Kidney epithelial cell (primary cell): Measurements from ENCODE around the gene C13orf46. TPM values are rescaled to one million over a fixed set of nuclear protein-coding genes. Genes with fewer than 3 reads are reported as not detected.

Source experiments
- DNase-seq: peaks from one replicate; pipeline ENCODE4 v3.0.0-alpha.2; 2010; ENCODE audit warnings: low read depth
- H3K27me3 ChIP-seq: 2 replicates; pipeline ENCODE4 v1.6.0; 2011; ENCODE audit warnings: low read length; ENCODE audit not compliant: control insufficient read depth, insufficient read depth
- H3K36me3 ChIP-seq: 2 replicates; pipeline ENCODE4 v1.5.1; 2011; ENCODE audit warnings: low read length; ENCODE audit not compliant: control insufficient read depth, insufficient read depth
- H3K4me3 ChIP-seq: 2 replicates; pipeline ENCODE4 v1.5.1; 2011; ENCODE audit warnings: low read depth, mild to moderate bottlenecking, control low read depth, low read length
- CTCF ChIP-seq: IDR thresholded peaks from 2 replicates; pipeline ENCODE4 v1.5.1; 2011; ENCODE audit warnings: mild to moderate bottlenecking, moderate library complexity, low read length, control low read depth, inconsistent platforms; ENCODE audit not compliant: insufficient read depth, poor library complexity, severe bottlenecking
- total RNA-seq: library from RNA; depleted of rRNA; stranded (reverse); fragments of >200 nt; gene quantifications from 2 replicates; pipeline ENCODE4 v1.2.3, GENCODE V29; 2015

Gene C13orf46
- total RNA-seq, 1 donor from 2014 or later: 0.04 TPM

DNA sequence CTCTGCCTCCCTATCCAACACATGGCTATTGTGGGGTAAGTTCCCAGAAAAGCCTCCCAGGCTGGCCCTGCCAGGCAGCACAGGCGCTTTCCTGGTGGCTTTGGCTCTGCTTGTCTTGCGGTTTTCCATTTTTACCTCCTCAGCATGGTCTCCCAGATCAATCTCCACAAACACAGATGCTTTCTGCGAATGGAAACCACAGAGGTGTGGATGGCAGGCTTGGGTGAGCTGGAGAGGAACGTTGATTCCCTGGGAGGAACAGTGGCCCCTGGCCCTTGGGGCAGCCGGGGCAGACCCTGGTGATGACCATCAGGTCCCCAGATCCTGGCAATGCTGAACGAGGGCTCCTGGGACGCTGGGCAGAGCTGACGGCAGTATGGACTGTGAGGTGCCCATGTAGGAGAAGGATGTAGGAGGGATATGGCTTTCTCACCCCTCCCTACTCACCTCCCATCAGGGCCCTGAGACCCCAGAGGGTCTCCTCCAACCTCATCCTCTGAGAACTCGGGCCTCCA lies 6.6 kb downstream of the C13orf46 start:
- H3K36me3 ChIP-seq: no peaks in the 10 kb centered on the region
- DNase-seq: no peak
- H3K27me3 ChIP-seq: no peaks in the 10 kb centered on the region
- H3K4me3 ChIP-seq: no peak overlapping the region
- TF ChIP-seq CTCF: no peak

DNA sequence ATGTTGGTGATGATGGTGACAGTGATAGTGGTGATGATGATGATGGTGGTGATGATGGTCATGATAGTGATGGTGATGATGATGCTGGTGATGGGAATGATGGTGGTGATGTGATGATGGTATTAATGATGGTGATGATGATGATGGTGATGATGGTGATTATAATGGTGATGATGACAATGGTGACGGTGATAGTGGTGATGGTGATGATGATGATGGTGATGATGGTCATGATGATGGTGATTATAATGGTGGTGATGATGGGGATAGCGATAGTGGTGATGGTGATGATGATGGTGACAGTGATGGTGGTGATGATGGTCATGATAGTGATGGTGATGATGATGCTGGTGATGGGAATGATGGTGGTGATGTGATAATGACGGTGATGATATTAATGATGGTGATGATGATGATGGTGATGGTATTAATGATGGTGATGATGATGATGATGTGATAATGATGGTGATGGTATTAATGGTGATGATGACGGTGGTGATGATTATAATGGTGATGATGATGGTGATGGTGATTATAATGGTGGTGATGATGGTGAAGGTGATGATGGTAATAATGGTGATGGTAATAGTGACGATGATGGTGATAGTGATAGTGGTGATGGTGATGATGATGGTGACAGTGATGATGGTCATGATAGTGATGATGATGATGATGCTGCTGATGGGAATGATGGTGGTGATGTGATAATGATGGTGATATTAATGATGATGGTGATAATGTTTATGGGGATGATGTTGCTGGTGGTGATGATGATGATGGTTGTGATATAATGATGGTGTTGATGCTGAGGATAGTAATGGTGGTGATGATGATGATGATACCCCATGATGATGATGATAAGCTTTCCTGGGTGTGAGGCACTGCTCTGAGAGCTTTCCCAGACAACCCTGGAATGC lies 7.7 kb downstream of the C13orf46 start:
- Histone ChIP-seq H3K27me3 (no peaks in the 10 kb centered on the region), H3K36me3 (no peaks in the 10 kb centered on the region), H3K4me3 (no peak overlapping the region)
- no peak for DNase-seq
- TF ChIP-seq CTCF: no peak

DNA sequence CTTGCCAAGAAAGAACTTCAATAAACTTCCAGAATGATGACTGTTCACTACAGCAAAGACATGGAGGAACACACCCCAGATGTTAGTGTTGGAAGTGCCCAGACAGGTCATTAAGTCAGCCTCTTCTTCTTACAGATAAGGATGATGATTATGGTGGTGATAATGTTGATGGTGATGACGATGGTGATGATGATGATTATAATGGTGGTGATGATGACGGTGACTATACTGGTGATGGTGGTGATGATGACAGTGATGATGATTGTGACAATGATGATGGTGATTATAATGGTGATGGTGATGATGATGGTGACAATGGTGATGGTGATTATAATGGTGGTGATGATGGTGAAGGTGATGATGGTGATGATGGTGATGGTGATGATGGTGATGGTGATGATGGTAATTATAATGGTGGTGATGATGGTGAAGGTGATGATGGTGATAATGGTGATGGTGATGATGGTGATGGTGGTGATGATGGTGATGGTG lies 8.4 kb downstream of the C13orf46 start:
- TF ChIP-seq CTCF: no peak
- Histone ChIP-seq H3K27me3 (no peaks in the 10 kb centered on the region), H3K4me3 (no peak overlapping the region), H3K36me3 (no peaks in the 10 kb centered on the region)
- DNase-seq: no peak

DNA sequence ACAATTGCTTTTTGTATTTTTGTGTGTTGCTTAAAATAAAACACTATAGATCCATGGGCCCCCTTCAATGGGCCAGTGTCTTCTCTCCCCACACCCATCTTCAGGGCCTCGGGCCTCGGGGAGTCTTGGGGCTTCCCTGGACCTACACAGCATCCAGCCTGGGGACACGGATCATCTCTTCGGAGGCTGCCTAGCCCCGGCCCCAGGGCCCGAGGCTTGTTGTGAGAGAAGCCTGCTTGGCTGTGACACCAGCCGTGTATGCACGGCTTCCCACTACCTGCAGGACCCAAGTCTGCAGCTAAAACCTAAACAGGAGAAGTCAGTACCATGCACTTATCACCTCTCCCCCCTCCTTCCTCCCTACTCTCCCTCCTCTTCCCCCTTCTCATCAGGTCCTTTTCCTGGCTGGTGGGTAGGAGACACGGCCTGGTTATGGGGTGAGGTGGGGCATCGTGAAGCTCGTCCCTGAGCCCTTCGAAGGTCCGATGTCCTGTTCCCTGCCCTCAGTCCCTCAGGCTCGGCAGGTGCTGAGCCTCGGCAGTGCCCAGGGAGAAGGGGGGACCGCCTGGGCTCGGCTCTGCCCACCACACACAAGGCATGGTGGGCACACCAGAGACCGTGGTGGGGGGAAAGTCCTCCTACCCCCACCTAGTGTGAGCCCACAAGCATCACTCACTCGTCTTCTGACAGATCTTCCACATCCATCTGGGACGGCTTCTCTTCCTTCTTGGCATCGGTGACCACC lies 9.5 kb downstream of the C13orf46 start:
- TF ChIP-seq CTCF: no peak

DNA sequence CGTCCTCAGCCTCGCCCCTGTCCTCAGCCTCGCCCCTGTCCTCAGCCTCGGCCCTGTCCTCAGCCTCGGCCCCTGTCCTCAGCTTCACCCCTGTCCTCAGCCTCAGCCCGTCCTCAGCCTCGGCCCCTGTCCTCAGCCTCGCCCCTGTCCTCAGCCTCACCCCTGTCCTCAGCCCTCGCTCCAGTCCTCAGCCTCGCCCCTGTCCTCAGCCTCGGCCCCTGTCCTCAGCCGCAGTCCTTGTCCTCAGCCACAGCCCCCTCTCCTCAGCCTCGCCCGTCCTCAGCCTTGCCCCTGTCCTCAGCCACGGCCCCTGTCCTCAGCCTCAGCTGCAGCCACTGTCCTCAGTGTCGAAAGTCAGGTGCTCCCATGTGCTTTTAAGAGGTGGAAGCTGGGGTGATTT lies 10.5 kb downstream of the C13orf46 start:
- no peaks in the 10 kb centered on the region for H3K36me3 ChIP-seq
- no peak for DNase-seq
- TF ChIP-seq CTCF: no peak
- H3K4me3 ChIP-seq: no peak overlapping the region
- H3K27me3 ChIP-seq: no peaks in the 10 kb centered on the region

More for the DNA sequence above, 9.5 kb downstream of the C13orf46 start:
- no peaks in the 10 kb centered on the region for H3K36me3 ChIP-seq
- H3K27me3 ChIP-seq: no peaks in the 10 kb centered on the region
- H3K4me3 ChIP-seq: no peak overlapping the region
- no peak for DNase-seq
